HepG2 (cell line): ENCODE results near the gene THRSP. TPM values are rescaled to one million over a fixed set of nuclear protein-coding genes. Genes with fewer than 3 reads are reported as not detected.

ENCODE experiments used
- ATRX ChIP-seq: sonication (generic); formaldehyde crosslinking; IDR thresholded peaks from 2 replicates; pipeline ENCODE4 v1.4.0; 2020; ENCODE audit warnings: missing genetic modification reagents, borderline replicate concordance
- CEBPG ChIP-seq: IDR thresholded peaks from 2 replicates; pipeline ENCODE4 v1.6.1; 2016
- DMAP1 ChIP-seq: IDR thresholded peaks from 2 replicates; pipeline ENCODE4 v1.6.1; 2016
- ISL2 ChIP-seq: sonication (generic); formaldehyde crosslinking; IDR thresholded peaks from 2 replicates; pipeline ENCODE4 v1.5.0; 2020; ENCODE audit warnings: missing genetic modification reagents
- LCORL ChIP-seq, 2 experiments: fragments of 450-650 bp in 1 of 2; sonication (generic) in 1 of 2; formaldehyde crosslinking in 1 of 2; IDR thresholded peaks; 2 replicates each; pipeline versions ENCODE4 v1.5.0 to v1.6.1; 2017 to 2020; ENCODE audit warnings: antibody characterized with exemption in 1 of 2, missing genetic modification reagents in 1 of 2
- MAFG ChIP-seq: sonication (generic); formaldehyde crosslinking; IDR thresholded peaks from 2 replicates; pipeline ENCODE4 v1.5.1; 2020; ENCODE audit warnings: mild to moderate bottlenecking, missing genetic modification reagents
- MATR3 ChIP-seq: sonication (generic); formaldehyde crosslinking; IDR thresholded peaks from 2 replicates; pipeline ENCODE4 v1.4.0; 2020; ENCODE audit warnings: missing genetic modification reagents
- NRL ChIP-seq: sonication (generic); formaldehyde crosslinking; IDR thresholded peaks from 2 replicates; pipeline ENCODE4 v1.5.0; 2020; ENCODE audit warnings: missing genetic modification reagents, mild to moderate bottlenecking, moderate library complexity, borderline replicate concordance
- PHF20 ChIP-seq: sonication (generic); formaldehyde crosslinking; IDR thresholded peaks from 2 replicates; pipeline ENCODE4 v1.5.0; 2020; ENCODE audit warnings: mild to moderate bottlenecking, missing genetic modification reagents
- POLR2A ChIP-seq, 2 experiments: IDR thresholded peaks; 2 replicates each; pipeline ENCODE4 v1.6.1; 2011; ENCODE audit warnings: low read depth in 2 of 2, low read length in 2 of 2, mild to moderate bottlenecking in 1 of 2, moderate library complexity in 1 of 2; ENCODE audit not compliant: insufficient read depth in 1 of 2
- THAP11 ChIP-seq: IDR thresholded peaks from 2 replicates; pipeline ENCODE4 v1.6.1; 2016; ENCODE audit warnings: missing biosample characterization, missing genetic modification reagents
- U2AF2 ChIP-seq: fragments of 200-400 bp; formaldehyde crosslinking; IDR thresholded peaks from 2 replicates; pipeline ENCODE4 v1.6.1; 2017; ENCODE audit warnings: low read depth, mild to moderate bottlenecking, low read length
- ZFP90 ChIP-seq: sonication (generic); formaldehyde crosslinking; IDR thresholded peaks from 2 replicates; pipeline ENCODE4 v1.8.0; 2022; ENCODE audit warnings: missing genetic modification reagents, mild to moderate bottlenecking, inconsistent platforms, borderline replicate concordance
- ZHX2 ChIP-seq, 2 experiments: sonication (generic) in 1 of 2; formaldehyde crosslinking in 1 of 2; IDR thresholded peaks; 2 replicates each; pipeline versions ENCODE4 v1.6.1 to v1.9.0; 2014 to 2022; ENCODE audit warnings: antibody characterized with exemption in 1 of 2, borderline replicate concordance in 1 of 2, inconsistent platforms in 1 of 2, low read depth in 1 of 2, missing genetic modification reagents in 1 of 2
- ZNF136 ChIP-seq: sonication (generic); formaldehyde crosslinking; IDR thresholded peaks from 2 replicates; pipeline ENCODE4 v1.8.1; 2022; ENCODE audit warnings: low read depth, mild to moderate bottlenecking, moderate library complexity, missing genetic modification reagents
- ZNF383 ChIP-seq: sonication (generic); formaldehyde crosslinking; IDR thresholded peaks from 2 replicates; pipeline ENCODE4 v1.4.0; 2020; ENCODE audit warnings: missing genetic modification reagents, mild to moderate bottlenecking, borderline replicate concordance
- ZNF616 ChIP-seq: sonication (generic); formaldehyde crosslinking; IDR thresholded peaks from 2 replicates; pipeline ENCODE4 v1.5.0; 2020; ENCODE audit warnings: low read depth, mild to moderate bottlenecking, missing genetic modification reagents
- polyA plus RNA-seq, 8 experiments: library from polyadenylated mRNA; depleted of rRNA in 3 of 8; stranded (reverse) in 7 of 8; unstranded in 1 of 8; fragments of >200 nt; fragmentation: Illumina TruSeq in 4 of 8; extraction: Trizol in 4 of 8; gene quantifications; 2 replicates each; pipeline versions ENCODE4 v1.2.1 to v1.2.3, GENCODE V29; 2011 to 2016; ENCODE audit warnings: low read depth in 4 of 8, missing spikeins in 1 of 8, mixed read lengths in 1 of 8; ENCODE audit not compliant: insufficient read depth in 1 of 8
- total RNA-seq, 5 experiments: library from RNA; depleted of rRNA; stranded (reverse); fragments of >200 nt; fragmentation: Illumina TruSeq; extraction: Trizol; gene quantifications; 2 replicates each; pipeline ENCODE4 v1.2.3, GENCODE V29; 2016; ENCODE audit warnings: low read depth in 1 of 5
- TF ChIP-seq, protein P1 (sequence below): sonication (generic); formaldehyde crosslinking; IDR thresholded peaks from 2 replicates; pipeline ENCODE4 v1.5.1; 2020; ENCODE audit warnings: missing genetic modification reagents, mild to moderate bottlenecking, borderline replicate concordance
- TF ChIP-seq, protein P2 (sequence below): IDR thresholded peaks from 2 replicates; pipeline ENCODE4 v1.6.1; 2016; ENCODE audit warnings: mild to moderate bottlenecking

The THRSP gene
- total and polyA plus RNA-seq, 2 of the 13 experiments (the other 11 are each of a cell fraction or from before 2014, with no cell fraction given) = 0.13 to 0.58 TPM

DNA sequence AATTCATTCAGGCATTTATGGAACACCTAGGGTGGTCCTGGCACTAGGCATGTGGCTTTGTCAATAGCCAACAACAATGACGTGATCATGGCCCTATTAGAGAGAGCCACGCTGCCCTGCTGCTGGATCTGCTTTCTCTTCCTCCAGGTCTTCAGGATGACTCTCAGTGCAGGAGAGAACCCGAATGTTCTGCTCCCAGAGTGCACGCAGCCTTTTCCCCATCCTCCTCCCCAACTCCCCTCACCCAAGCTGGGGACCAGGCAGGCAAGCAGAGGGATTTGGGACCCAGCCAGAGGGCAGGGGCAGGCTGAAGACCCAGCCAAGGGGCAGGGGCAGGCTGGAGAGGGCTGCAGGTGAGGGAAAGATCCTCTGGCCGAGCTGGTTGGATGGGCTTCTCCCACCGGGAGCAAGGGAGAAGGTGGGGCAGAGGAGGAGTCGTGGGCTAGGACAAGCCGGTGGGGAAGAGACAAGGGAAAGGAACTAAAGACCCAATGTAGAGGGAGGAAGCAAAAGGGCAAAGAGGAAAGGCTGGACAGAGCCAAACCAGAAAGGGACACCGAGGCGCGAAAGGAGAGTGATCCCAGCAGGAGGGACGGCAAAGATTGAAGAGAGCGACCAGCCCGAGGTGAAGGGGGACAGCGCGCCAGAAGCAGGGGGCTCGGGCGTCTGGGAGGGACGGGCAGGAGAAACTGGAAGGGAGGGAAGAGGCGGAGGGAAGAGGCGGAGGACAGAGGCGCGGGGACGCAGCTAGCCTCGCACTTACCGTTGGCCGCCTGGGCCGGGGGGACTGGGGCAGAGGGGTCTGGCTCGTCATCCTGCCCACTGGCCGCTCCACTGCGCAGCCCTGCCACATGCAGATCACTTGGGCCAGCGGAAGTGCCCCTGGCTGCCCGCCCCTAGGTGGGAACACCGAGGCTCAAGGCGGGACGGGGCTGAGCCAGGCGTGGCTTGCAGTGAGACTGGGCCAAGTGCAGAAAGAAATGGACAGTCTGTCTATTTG is 41.0 kb upstream of the THRSP start, which contains the start of gene KCTD14 (continued):
- TF ChIP-seq ZHX2 (IDR thresholded peaks at IDR 0.05; ENCODE audit: low read depth) (0 out of 2 replicates have a peak, but pooled peaks have one; percentile 56), ZHX2 (CRISPR knock-in tag; IDR thresholded peaks at IDR 0.05; ENCODE audit: borderline replicate concordance) (no peak), ZNF616 (CRISPR knock-in tag) (peak; percentile 89), ZNF383 (no peak), ATRX (peak; percentile 31; the same call in 1 of the 2 replicates), LCORL (IDR thresholded peaks at IDR 0.05) (no peak), LCORL (CRISPR knock-in tag; IDR thresholded peaks at IDR 0.05) (peak; percentile 15; the same call in 1 of the 2 replicates), ISL2 (CRISPR knock-in tag) (no peak), PHF20 (CRISPR knock-in tag) (peak; percentile 71; the same call in 1 of the 2 replicates), NRL (CRISPR knock-in tag) (peak; percentile 69), MATR3 (CRISPR knock-in tag) (no peak), DMAP1 (CRISPR knock-in tag) (0 out of 2 replicates have a peak, but pooled peaks have one; percentile 54), THAP11 (CRISPR knock-in tag) (peak; percentile 24; the same call in 1 of the 2 replicates), ZFP90 (CRISPR knock-in tag) (no peak), U2AF2 (no peak), MAFG (CRISPR knock-in tag) (no peak), POLR2A (IDR thresholded peaks at IDR 0.05; ENCODE audit: insufficient read depth in 1 of 2, low read depth in 2 of 2, low read length in 2 of 2) (peak; percentile 42 to 89; a peak in 3 of 4 replicates), CEBPG (CRISPR knock-in tag) (no peak), ZNF136 (CRISPR knock-in tag) (no peak)
- TF ChIP-seq, protein P1, sequence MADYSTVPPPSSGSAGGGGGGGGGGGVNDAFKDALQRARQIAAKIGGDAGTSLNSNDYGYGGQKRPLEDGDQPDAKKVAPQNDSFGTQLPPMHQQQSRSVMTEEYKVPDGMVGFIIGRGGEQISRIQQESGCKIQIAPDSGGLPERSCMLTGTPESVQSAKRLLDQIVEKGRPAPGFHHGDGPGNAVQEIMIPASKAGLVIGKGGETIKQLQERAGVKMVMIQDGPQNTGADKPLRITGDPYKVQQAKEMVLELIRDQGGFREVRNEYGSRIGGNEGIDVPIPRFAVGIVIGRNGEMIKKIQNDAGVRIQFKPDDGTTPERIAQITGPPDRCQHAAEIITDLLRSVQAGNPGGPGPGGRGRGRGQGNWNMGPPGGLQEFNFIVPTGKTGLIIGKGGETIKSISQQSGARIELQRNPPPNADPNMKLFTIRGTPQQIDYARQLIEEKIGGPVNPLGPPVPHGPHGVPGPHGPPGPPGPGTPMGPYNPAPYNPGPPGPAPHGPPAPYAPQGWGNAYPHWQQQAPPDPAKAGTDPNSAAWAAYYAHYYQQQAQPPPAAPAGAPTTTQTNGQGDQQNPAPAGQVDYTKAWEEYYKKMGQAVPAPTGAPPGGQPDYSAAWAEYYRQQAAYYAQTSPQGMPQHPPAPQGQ (CRISPR knock-in tag) = no peak
- TF ChIP-seq, protein P2, sequence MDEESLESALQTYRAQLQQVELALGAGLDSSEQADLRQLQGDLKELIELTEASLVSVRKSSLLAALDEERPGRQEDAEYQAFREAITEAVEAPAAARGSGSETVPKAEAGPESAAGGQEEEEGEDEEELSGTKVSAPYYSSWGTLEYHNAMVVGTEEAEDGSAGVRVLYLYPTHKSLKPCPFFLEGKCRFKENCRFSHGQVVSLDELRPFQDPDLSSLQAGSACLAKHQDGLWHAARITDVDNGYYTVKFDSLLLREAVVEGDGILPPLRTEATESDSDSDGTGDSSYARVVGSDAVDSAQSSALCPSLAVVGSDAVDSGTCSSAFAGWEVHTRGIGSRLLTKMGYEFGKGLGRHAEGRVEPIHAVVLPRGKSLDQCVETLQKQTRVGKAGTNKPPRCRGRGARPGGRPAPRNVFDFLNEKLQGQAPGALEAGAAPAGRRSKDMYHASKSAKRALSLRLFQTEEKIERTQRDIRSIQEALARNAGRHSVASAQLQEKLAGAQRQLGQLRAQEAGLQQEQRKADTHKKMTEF (CRISPR knock-in tag) = peak; percentile 67; the same call in 1 of the 2 replicates
